GM12874 (cell line): ENCODE results near the gene PEAK1.

ENCODE experiments used
- CTCF ChIP-seq: IDR thresholded peaks from 2 replicates; pipeline ENCODE4 v1.5.1; 2011; ENCODE audit warnings: low read depth, mild to moderate bottlenecking, control low read depth, low read length, moderate library complexity; ENCODE audit not compliant: insufficient read depth

The PEAK1 gene

GRCh38 chr15:77392762-77393470, 27.0 kb downstream of the PEAK1 start:
- no peak for TF ChIP-seq CTCF

GRCh38 chr15:77391372-77391951, 28.4 kb downstream of the PEAK1 start:
- no peak for TF ChIP-seq CTCF

GRCh38 chr15:77387365-77388105, 32.4 kb downstream of the PEAK1 start:
- no peak for TF ChIP-seq CTCF

- TF ChIP-seq CTCF = no peak
These were observed 33.3 kb downstream of the PEAK1 start for GRCh38 chr15:77386626-77387025.

GRCh38 chr15:77384589-77385359, 35.1 kb downstream of the PEAK1 start:
- TF ChIP-seq CTCF = no peak

- no peak for TF ChIP-seq CTCF
These were observed 35.8 kb downstream of the PEAK1 start for GRCh38 chr15:77384086-77384485.

- no peak for TF ChIP-seq CTCF
These were observed 39.9 kb downstream of the PEAK1 start for GRCh38 chr15:77380033-77380432.
